KOPT-K1 (cell line): ENCODE measurements around the gene BRD9.

Experiments used
- H3K27ac ChIP-seq: fragments of 200-600 bp; sonication (generic); 2 replicates; pipeline ENCODE4 v1.5.1; 2016; ENCODE audit warnings: antibody characterized with exemption, mild to moderate bottlenecking, low read depth, low read length; ENCODE audit not compliant: poor library complexity, severe bottlenecking
- H3K36me3 ChIP-seq: fragments of 200-600 bp; sonication (generic); 2 replicates; pipeline ENCODE4 v1.5.1; 2017; ENCODE audit warnings: antibody characterized with exemption, mild to moderate bottlenecking, low read length, moderate library complexity; ENCODE audit not compliant: insufficient read depth
- H3K9me3 ChIP-seq: fragments of 200-600 bp; sonication (generic); 2 replicates; pipeline ENCODE4 v1.5.1; 2017; ENCODE audit warnings: antibody characterized with exemption, low read length, mild to moderate bottlenecking; ENCODE audit not compliant: insufficient read depth, poor library complexity, severe bottlenecking

The BRD9 gene

DNA sequence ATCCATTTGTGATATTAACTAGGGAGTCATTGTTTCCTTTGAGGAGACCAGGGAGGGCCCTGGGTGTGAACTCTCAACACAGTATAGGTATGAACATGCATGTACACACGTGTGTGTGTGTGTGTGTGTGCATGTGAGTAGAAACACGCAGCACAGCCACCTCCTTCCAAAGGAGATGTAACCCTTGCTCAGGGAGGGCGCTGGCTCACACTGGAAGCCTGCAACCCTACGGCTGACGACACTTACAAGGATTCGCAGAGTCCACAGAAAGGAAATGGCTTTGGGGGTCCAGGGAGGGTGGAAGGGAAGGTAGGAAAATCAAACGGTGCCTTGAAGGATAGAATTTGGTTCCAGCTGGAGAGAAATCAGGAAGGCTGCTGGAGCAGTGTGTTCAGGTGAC, 22.0 kb upstream of the BRD9 start:
- H3K36me3 ChIP-seq: peaks cover 97% of the 10 kb centered on the region
- no peak overlapping the region for H3K27ac ChIP-seq
- H3K9me3 ChIP-seq: no peaks in the 10 kb centered on the region

DNA sequence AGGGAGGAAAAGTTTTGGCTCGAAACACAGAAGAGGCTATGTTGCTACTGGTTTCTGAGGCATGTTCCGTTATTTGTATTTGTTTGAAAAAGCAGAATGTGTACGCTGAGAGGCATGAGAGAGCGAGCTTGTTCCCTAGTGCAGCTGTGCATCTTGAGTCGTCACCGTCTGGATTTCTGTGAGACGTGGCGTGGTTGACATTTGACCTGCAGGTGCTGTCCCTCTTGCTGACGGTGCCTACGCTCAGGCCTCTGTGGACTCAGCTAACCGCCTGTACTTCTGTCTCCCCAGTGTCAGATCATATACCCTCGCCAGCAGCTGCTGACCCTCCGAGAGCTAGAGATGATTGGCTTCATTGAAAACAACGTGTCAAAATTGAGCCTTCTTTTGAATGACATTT, 21.6 kb upstream of the BRD9 start:
- peaks cover 99% of the 10 kb centered on the region for H3K36me3 ChIP-seq
- H3K9me3 ChIP-seq: no peaks in the 10 kb centered on the region
- no peak overlapping the region for H3K27ac ChIP-seq

DNA sequence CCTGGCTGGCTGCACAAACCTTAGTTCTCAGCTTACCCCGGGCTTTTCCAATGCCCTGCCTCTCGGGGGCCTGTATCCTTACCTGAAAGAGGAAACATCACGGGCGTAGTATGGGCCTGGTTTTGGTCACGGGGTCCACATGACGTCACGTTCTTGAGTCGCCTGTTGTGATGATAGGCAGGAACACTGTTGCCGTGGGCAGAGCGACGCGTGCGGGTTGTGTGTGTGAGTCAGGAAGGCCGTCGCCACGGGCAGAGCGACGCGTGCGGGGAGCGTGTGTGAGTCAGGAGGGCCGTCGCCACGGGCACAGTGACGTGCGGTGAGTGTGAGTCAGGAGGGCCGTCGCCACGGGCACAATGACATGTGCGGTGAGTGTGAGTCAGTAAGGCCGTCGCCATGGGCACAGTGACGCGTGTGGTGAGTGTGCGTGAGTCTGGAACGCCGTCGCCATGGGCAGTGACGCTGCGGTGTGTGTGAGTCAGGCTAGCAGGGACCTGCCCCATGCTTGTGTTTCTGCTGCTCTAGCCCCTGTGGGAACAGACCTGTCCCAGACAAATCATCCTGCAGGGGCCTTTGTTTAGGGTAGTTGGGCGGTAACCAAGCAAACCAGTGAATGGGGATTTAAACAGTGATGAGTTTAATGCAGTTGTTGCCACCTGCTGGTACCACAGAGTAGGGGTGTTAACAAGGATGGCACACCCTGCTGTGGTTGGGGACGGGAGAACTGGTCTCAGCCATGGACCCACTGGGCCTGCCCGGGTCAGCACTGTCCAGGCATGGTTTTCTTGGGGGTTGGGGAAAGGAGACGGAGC, 19.9 kb upstream of the BRD9 start:
- no peak overlapping the region for H3K27ac ChIP-seq
- no peaks in the 10 kb centered on the region for H3K9me3 ChIP-seq
- peaks cover 100% of the 10 kb centered on the region for H3K36me3 ChIP-seq

DNA sequence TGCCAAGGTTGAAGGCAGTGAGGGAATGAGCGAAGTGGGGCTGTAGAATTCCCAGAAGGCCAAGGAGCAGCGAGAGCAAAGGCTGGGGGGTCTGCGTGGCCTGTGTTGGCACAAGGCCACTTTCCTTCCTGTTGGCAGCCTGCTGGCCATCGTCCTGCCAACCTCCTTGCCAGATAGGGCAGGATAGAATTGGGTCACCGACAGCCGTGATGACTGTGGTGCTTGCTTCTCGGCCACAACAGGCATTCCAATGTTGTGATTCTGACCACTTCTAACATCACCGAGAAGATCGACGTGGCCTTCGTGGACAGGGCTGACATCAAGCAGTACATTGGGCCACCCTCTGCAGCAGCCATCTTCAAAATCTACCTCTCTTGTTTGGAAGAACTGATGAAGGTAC, 19.0 kb upstream of the BRD9 start:
- H3K27ac ChIP-seq: no peak overlapping the region
- peaks cover 100% of the 10 kb centered on the region for H3K36me3 ChIP-seq
- no peaks in the 10 kb centered on the region for H3K9me3 ChIP-seq

DNA sequence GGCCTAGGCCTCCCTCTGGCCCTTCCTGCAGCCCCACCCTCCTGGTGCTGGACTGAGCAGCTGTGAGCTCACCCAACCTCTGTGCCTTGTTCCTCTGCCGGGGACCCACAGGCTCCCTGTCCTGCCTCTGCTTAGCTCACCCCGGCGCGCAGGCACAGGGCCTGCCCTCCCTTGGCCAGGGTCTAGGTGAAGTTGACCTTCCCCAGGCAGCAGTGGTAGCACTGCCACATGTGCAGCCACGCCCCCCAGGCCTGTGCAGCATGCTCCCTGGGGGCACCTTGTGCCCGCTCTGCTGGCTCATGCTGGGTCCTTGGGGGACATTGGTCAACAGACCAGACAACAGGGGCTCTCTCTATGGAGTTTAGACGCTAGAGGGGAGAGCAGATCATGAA, 18.2 kb upstream of the BRD9 start:
- H3K36me3 ChIP-seq: peaks cover 100% of the 10 kb centered on the region
- no peak overlapping the region for H3K27ac ChIP-seq
- no peaks in the 10 kb centered on the region for H3K9me3 ChIP-seq

- Histone ChIP-seq H3K9me3 (no peaks in the 10 kb centered on the region), H3K27ac (no peak overlapping the region), H3K36me3 (peaks cover 100% of the 10 kb centered on the region)
These were observed 17.6 kb upstream of the BRD9 start for GRCh38 chr5:909994-910768.

- H3K36me3 ChIP-seq: peaks cover 100% of the 10 kb centered on the region
- no peaks in the 10 kb centered on the region for H3K9me3 ChIP-seq
- no peak overlapping the region for H3K27ac ChIP-seq
These were observed 16.5 kb upstream of the BRD9 start for GRCh38 chr5:909086-909485.

DNA sequence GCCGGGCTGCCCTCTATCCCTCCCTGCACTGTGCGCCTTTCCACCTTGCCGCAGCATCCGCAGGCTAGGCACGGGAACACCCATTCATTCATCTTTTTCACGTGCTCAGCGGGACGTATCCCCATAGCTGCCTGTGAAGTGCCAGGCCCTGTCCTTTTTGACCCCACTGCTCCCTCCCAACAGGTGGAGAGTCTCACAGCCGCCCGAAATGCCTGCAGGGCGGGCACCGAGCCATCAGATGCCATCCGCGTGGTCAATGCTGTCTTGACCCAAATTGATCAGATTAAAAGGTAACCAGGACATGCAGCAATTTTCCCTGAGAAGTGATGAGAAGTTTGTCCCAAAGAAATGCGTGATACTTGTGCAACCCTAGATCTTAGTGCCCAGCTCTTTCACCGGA, 15.6 kb upstream of the BRD9 start:
- H3K36me3 ChIP-seq: peaks cover 98% of the 10 kb centered on the region
- H3K9me3 ChIP-seq: no peaks in the 10 kb centered on the region
- H3K27ac ChIP-seq: no peak overlapping the region

GRCh38 chr5:907366-907910, 14.8 kb upstream of the BRD9 start:
- Histone ChIP-seq H3K36me3 (peaks cover 97% of the 10 kb centered on the region), H3K27ac (no peak overlapping the region)

GRCh38 chr5:905139-905642, 12.6 kb upstream of the BRD9 start:
- Histone ChIP-seq H3K9me3 (no peaks in the 10 kb centered on the region), H3K36me3 (peaks cover 97% of the 10 kb centered on the region)

More at GRCh38 chr5:907366-907910, 14.8 kb upstream of the BRD9 start:
- H3K9me3 ChIP-seq: no peaks in the 10 kb centered on the region

DNA sequence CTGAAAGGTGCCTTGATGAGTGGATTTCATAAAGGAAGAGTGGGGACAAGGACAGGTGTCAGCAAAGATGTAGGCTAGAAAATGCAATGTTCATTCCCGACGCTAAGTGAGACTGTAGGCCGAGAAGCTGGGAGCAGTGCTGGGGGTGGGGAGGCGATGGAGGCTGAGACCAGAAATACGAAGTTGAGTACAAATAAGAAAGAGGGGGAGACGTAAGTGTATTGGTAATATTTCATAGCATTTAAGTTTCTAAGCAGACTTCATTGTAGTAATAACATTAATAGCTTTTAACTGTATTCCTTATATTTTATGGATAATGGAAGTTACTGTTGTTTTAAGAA, 11.1 kb upstream of the BRD9 start:
- Histone ChIP-seq H3K27ac (no peak overlapping the region), H3K9me3 (no peaks in the 10 kb centered on the region), H3K36me3 (peaks cover 85% of the 10 kb centered on the region)

More at GRCh38 chr5:905139-905642, 12.6 kb upstream of the BRD9 start:
- no peak overlapping the region for H3K27ac ChIP-seq

- H3K9me3 ChIP-seq: no peaks in the 10 kb centered on the region
- H3K27ac ChIP-seq: no peak overlapping the region
- H3K36me3 ChIP-seq: peaks cover 71% of the 10 kb centered on the region
These were observed 9.7 kb upstream of the BRD9 start for GRCh38 chr5:902129-902916.

- no peaks in the 10 kb centered on the region for H3K9me3 ChIP-seq
- H3K27ac ChIP-seq: no peak overlapping the region
- peaks cover 69% of the 10 kb centered on the region for H3K36me3 ChIP-seq
These were observed 8.2 kb upstream of the BRD9 start for GRCh38 chr5:900781-901180.

DNA sequence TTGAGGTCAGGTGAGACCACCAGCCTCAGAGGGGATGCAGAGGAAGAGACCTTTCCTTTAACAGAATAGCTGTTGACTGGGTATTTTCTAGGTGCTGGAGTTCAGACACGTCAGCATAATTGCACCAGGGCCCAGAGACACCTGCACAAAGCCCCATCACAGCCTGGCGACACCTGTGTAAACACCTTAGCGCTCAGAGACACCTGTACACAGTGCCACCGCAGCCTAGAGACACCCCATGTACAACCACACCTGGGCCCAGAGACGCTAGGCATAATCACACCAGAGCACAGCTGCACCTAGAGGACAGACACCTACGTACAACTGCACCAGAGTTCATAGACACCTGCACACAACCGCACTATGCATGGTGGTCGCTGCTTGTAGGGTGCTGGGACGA, 1.1 kb upstream of the BRD9 start:
- Histone ChIP-seq H3K27ac (peak overlapping the region; percentile 94), H3K36me3 (peaks cover 64% of the 10 kb centered on the region), H3K9me3 (no peaks in the 10 kb centered on the region)

DNA sequence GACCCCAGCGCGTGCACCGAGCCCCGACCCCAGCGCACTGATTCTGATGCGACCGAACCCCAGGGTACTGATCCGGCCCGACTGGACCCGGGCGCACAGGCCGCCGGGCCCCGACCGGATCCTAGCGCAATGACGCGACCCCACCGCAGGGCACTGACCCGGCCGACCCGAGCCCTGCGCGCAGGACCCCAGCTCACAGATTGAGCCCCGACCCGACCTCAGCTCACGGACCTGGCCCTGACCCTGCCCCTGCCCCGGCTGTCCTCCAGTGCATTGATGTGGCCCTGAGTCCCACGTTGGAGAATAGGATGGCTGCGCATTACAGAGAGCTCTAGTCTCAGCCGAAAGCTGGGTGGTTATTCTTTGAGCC, 521 bp upstream of the BRD9 start:
- H3K9me3 ChIP-seq: no peaks in the 10 kb centered on the region
- H3K36me3 ChIP-seq: peaks cover 70% of the 10 kb centered on the region
- H3K27ac ChIP-seq: peak overlapping the region; percentile 94
